NCI-H1417 (cell line): ENCODE data around the gene EIF5A2.
"Not testable (repeated sequence)": the region's sequence is repeated elsewhere in the genome, so short reads cannot be mapped to it uniquely, and the experiment has no call there.

ENCODE experiments used
- DNase-seq, 3 experiments: peaks; one replicate each; lab custom pipeline; 2025; lab: John Stamatoyannopoulos, UW

Gene EIF5A2

DNA sequence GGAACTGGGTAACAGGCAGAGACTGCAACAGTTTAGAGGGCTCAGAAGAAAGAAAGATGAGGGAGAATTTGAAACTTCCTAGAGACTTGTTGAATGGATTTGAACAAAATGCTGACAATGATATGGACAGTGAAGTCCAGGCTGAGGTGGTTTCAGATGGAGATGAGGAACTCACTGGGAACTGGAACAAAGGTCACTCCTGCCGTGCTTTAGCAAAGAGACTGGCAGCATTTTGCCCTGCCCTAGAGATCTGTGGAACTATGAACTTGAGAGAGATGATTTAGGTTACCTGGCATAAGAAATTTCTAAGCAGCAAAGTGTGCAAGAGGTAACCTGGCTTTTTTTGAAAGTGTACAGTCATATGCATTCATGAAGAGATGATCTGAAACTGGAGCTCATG is 11.7 kb downstream of the EIF5A2 start:
- no peak for DNase-seq

DNA sequence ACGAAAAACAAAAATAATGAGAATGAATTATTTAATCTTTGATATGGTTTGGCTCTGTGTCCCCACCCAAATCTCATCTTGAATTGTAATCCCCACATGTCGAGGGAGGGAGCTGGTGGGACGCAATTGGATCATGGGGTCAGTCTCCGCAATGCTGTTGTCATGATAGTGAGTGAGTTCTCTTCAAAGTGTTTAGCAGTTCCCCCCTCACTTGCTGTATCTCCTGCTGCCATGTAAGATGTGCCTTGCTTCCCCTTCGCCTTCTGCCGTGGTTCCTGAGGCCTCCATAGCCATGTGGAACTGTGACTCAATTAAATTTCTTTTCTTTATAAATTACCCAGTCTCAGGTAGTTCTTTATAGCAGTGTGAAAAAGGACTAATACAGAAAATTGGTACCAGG is 12.1 kb downstream of the EIF5A2 start:
- not testable (repeated sequence) for DNase-seq

DNA sequence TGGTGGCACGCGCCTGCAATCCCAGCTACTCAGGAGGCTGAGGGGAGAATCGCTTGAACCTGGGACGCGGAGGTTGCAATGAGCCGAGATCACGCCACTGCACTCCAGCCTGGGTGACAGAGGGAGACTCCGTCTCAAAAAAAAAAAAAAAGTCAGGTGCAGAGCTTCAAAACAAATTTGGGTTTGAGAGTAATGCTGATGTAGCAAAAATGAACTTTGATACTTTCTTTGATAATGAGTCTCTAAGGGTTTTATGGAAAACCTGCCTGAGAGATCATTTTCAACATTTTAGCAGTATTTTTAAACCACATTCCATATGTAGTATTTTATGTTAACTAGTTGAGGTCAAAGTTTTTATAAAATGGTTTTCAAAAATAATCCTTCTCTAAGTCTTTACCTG is 14.5 kb downstream of the EIF5A2 start:
- no peak for DNase-seq

DNA sequence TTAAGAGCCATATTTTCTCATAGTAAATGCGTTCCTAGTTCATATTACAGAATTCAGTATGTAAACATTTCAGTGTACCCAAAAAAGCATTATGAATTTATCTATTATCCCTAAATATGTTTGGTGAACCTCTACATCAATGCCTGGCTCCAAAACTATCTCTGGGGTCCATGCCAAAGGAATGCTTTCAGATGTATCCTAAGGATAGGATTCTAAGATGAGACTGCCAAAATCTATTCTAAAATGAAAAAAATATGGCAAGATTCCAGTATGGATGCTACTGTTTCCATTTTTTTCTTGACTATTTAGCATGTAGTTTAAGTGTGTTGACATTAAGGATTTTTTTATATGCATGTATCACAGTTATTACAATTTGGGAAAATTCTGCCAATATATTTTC is 18.8 kb downstream of the EIF5A2 start:
- no peak for DNase-seq

DNA sequence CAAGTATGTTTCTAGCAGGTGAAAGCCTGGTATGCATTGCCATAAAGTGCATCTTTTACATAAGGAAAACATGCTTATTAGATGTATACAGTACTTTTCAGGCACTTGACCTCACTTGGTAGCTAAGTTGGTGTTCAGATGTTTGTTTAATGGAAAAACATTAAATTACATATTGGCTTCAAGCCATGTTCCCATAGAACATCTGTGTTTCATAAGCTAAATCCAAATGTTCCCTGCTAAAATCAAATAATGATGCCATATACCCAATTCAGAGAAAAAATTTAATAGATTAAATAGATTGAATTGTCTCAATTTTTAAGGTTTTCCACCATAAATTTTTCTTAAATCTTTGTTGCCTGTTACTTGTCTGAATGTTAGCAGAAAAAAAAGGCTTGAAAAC is 19.3 kb downstream of the EIF5A2 start:
- no peak for DNase-seq

DNA sequence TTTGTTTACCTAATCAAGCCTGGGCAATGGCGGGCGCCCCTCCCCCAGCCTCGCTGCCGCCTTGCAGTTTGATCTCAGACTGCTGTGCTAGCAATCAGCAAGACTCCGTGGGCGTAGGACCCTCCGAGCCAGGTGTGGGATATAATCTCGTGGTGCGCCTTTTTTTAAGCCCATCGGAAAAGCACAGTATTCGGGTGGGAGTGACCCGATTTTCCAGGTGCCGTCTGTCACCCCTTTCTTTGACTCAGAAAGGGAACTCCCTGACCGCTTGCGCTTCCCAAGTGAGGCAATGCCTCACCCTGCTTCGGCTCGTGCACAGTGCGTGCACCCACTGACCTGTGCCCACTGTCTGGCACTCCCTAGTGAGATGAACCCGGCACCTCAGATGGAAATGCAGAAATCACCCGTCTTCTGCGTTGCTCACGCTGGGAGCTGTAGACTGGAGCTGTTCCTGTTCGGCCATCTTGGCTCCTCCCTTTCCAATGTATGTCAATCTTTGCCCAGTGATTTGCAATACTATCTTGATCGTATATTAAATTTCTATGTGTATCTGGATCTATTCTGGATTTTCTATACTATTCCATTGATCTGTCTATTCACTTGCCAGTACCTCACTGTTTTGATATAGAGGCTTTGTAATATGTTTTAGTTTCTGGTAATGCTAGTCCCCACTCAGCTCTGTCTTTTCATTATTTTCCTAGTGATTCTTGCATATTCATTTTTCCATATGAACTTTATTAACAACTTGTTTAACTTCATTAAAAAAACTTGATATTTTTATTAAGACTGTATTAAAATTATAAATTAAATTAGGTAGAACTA is 24.1 kb downstream of the EIF5A2 start:
- not testable (repeated sequence) for DNase-seq

DNA sequence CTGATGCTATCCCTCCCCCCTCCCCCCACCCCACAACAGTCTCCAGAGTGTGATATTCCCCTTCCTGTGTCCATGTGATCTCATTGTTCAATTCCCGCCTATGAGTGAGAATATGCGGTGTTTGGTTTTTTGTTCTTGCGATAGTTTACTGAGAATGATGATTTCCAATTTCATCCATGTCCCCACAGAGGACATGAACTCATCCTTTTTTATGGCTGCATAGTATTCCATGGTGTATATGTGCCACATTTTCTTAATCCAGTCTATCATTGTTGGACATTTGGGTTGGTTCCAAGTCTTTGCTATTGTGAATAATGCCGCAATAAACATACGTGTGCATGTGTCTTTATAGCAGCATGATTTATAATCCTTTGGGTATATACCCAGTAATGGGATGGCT is 29.7 kb downstream of the EIF5A2 start:
- not testable (repeated sequence) for DNase-seq

DNA sequence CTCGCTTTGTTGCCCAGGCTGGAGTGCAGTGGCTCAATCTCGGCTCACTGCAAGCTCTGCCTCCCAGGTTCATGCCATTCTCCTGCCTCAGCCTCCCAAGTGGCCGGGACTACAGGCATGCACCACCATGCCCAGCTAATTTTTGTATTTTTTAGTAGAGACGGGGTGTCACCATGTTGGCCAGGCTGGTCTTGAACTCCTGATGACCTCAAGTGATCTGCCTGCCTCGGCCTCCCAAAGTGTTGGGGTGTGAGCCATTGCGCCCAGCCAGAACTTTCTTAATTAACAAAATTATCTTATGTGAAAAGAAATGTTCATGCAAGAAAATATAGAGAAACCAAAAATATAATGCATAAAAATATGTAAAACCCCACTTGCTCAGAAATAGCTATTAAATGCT is 31.1 kb downstream of the EIF5A2 start:
- not testable (repeated sequence) for DNase-seq

DNA sequence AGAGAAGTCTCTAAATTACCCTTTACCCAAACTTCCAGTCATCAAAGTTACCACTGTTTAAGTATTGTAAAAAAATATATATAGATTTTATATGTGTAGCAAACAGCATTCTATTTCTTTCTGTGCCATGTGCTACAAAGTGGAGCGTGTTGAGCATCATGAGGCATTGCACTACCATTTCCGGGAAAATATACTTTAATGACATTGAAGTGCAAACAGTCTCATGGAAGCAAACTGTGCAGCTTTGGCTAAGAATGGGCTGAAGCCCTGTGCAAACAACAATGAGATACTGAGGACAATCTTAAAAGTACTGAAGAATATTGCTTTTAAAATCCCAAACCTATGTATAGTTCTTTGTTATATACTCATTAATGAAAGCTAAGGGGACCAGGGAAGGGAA is 31.9 kb downstream of the EIF5A2 start:
- no peak for DNase-seq

DNA sequence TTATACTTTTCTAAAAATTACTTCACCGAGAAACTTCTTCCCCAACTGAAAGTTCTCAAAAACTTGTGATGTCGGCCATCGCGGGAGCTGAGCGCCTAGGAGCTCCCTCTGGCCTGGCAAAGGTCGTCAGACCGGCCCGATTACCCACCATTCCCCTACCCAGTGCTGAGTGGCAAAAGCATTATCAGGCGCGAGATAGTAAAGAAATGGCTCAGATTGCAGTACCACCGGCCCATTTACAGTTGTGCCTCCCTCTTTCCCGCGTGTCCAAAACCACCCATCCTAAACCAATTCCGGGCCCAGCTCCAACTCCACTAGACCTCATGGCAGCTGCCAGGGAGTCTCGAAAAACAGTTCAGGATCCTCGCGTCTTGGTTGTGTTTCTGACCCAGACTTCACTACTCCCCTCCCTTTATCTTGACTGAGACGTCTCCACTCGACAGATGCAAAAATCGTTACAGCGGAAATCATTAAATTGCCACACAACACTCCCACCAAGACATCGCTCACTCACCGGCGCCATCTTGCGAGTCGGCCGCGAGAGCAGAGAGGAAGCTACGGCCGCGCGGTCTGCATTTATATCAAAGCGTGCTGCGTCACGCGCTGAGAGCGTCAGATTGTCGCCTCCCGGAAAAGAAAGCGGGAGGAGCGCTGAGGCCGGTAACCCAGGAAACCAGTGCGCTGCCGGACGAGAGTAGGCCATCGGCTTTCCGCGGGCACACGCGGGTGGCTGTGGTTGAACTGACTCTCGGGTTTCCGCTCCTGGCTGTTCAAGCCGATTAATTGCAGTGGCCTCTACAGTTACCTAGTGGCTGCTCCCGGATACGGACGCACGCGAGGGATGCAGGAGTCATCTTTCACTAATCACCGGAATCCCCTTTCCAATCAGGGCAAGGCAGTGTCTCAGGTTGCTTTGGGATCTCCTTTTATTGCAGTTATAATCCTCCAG is 38.5 kb downstream of the EIF5A2 start, which contains the start of gene RPL22L1:
RPL22L1 (minus strand) TSS at position 551 of the 949 bp plus-strand sequence; CDS start at position 523, 28 bp downstream.
- DNase-seq: no peak

DNA sequence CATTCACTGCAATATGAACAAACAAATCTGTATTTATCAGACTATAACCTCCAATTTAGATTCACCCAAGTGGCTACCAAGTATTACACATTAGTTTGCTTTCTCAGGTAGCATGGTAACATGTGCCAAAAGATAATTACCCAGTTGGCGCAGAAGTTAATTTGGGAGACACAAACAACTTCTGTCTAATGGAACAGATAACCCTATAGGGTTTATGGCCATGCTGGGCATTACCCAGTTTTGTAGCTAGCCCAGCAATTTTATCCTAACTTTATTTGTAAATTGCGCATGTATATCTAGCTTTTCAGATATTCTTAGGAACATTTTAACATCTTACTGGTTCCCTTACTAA is 39.2 kb downstream of the EIF5A2 start:
- DNase-seq: no peak

DNA sequence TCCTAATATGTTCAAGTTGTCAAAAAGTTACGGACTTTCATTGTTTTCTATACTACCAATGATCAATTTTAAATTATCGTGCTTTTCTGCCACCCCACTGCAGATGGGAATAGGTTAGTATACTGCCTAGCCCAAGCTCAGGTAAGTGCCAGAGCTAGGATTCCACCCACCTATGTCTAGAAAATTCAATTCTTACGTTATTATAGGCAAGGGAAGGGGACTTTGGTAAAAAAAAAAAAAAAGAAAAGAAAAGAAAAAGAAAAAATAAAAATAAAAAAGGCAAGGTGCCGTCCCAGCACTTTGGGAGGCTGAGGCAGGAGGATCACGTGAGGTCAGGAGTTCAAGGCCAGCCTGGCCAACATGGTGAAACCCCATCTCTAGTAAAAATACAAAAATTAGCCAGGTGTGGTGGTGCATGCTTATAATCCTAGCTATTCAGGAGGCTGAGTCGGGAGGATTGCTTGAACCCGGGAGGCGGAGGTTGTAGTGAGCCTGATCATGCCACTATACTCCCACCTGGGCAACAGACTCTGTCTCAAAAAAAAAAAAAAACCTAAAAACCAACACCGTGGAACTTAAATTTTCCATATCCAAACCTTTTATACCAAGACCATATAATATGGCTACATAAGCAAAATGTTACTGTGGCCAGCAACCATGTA is 39.7 kb downstream of the EIF5A2 start:
- no peak for DNase-seq

DNA sequence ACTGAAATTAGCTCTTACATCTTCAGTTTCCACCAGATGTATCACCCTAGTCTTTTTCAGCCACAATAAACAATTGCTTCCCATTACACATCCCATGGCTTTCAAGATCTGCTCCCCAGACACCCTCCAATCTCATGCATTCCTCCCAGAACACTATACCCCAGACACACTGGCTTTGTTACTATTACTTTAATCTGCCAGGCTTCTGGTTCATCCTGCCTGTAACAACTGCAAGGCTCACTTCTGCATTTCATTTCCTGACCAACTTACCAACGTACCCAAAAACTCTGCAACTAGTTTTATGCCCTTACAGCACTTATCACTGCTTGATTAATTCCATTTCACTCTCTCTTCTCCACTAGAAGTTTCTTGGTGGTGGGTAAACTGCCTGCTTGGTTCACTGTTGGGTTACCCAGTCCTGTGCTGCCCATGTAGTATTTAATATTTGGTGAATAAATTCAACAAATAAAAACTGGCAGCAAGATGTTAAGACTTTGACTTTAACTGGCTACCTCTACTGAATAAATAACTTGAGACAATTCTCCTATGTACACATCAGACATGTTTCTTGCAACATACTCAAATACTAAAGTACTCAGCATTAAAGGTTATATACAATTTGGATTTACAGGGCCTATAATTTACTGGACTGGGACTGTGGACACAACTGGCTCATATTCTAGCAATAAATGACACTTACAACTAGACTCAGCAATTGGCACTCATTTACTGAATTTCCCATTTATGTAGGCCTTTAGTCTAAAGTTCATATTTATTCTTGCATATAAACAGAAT is 41.1 kb downstream of the EIF5A2 start:
- DNase-seq: no peak

DNA sequence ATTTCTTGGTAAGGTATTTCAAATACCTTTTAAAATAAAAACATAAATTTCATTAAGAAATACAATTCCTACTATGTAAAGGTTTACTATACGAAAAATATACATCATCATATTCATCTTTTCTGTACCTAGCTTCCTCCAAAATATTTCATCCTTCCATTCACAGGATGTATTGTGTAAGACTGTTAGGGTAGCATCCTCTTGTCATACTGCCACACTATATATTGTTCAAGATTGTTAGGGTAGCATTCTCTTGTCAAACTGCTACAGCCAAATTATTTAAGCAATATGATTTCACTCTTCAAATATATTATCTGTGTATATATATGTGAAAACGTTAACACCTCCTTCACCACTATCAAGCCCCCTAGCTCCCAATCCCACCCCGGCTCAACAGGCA is 41.9 kb downstream of the EIF5A2 start:
- DNase-seq: no peak

DNA sequence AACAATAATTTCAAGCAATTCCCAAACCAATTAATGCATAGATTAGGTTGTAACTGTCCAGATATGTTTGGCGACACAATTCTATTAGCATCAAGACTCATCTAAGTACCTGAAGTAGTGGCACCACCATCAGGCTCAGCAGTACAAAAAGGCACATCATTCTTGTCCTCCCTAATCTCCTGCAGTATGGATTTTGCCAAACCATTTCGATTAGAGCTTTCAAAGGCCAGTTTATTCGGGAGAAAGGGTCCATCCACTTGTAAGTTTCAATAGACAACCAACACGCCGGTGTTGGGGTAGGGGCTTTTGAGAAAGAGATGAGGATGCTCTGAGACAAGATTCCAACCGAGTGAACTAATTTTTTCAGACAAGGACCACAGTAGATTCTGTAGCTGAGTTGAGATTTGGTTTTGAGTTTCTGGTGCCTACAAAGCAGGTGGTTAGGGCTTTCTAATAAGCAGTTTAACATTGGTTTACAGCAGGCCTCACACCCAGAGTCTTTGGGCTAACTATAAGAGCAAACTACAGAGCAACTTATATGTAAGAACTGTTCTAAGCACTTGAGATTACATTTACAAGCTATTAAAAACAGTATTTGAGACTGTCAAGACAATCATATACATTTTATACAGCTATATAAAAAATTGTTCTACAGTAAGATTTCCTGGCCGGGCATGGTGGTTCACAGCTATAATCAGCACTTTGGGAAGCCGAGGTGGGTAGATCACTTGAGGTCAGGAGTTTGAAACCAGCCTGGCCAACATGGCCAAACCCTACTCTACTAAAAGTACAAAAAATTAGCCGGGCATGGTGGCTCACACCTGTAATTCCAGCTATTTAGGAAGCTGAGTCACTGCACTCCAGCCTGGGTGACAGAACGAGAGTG is 43.0 kb downstream of the EIF5A2 start:
- DNase-seq: no peak

DNA sequence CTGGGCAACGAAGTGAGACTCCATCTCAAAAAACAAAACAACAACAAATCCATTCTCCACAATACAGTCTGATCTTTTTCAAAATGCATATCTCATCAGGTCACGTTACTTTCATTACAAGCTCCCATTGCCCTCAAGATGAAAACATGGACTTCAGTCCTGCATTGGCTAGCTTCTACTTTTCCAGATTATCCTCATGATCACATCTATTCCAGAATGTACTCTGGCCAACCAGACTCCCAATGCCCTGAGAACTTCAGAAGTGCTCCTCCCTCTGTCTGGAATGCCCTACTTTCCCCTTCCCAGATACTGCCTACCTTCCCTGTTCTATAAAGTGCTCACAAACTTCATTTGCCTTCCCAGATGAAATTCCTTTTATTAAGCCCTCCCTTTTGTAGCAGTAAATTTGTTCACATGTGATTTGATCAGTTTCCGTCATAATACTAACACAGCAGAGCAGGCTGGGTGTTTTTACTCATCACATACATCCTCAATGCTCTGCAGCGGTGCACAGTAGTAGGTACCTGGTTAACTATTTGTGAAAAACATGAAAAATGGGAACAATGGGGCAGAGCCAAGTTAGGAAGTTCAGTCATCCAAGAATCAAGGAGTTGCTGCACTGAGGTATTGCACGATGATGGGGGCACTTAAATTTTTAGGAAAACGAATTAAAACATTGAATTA is 43.8 kb downstream of the EIF5A2 start:
- no peak for DNase-seq

DNA sequence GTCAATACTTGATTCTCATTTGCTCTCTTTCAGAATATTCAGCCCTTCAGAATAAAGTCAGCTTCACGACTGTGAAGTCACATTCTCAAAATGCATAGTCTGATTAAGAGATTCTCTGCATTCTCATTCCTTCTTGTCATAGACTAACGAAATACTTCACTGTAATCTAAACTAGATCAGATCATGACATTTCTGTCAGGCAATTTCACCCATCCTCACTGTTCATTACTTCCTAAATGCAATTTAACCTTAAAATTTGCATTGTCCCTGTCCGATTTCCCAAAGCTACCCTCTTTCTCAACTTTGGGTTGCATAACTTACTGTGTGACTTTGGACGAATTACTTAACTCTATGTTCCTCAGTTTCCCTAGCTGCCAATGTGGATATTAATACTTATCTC is 44.6 kb downstream of the EIF5A2 start:
- DNase-seq: no peak

DNA sequence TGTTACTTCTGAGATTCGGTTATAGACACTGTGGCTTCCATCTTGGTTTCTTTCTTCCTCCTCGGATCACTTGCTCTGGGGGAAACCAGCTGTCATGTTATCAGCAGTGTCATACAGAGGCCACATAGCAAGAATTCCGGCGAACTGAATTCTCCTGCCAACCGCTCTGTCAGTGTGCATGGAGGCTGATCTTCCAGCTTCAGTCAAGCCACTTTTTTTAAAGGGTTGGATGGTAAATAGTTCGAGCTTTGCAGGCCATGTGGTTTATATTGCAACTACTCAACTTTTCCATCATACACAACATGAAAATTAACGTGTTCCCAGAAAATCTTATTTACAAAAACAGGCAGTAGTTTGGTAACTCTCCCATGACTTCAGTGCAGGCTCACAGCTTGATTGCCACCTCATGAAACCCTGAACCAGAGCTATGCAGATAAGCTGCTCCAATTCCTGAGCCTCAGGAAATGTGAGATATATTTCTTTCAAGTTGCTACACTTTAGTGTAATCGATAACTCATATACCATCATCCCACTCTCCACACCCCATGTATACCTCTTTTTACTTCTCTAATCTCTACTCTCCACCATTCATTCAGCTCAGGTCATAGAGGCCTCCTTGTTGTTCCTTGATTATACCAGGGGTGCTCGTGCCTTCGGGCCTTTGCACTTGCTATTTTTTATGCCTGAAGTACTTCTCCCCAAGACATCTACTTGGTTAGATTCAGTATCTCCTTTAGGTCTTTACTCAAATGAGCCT is 45.6 kb downstream of the EIF5A2 start:
- no peak for DNase-seq

DNA sequence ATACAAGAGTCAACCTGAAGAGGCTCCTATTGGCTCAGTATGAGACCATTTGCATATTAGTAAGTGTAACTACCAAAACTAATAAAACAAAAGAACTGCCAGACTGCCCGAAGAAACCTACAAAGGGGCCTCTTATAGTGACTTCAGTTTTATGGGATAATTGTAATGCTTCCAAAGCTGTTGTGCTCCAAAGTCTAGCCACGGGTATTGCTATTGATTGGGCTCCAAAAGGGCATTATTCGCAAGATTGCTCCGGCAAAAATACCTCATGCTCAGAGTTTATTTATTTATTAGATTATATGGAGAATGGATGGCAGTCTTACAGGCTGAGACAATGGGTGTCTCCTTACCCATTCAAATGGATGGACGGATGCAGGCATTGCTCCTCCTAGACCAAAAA is 49.8 kb downstream of the EIF5A2 start:
- DNase-seq: no peak
